ENCODE measurements around the gene RNF214.
"Not testable (repeated sequence)": the region's sequence is repeated elsewhere in the genome, so short reads cannot be mapped to it uniquely, and the experiment has no call there.

RNF214 gene

GRCh38 chr11:117255966-117256365 lies 23.5 kb downstream of the RNF214 start:
- H3K27me3 ChIP-seq (ENCODE audit: control insufficient read depth in 5 of 5, insufficient read depth in 4 of 5, low read length in 5 of 5) = no peaks in the 10 kb centered on the region
- H3K9me3 ChIP-seq (ENCODE audit: control insufficient read depth in 5 of 5, low read length in 5 of 5) = no peaks in the 10 kb centered on the region
- H3K4me3 ChIP-seq (ENCODE audit: low read depth in 1 of 5, low read length in 5 of 5) = no peak overlapping the region
- no peaks in the 10 kb centered on the region for H3K4me1 ChIP-seq (ENCODE audit: control insufficient read depth in 5 of 5, insufficient read depth in 5 of 5, low read length in 5 of 5)
- H3K9ac ChIP-seq (ENCODE audit: low read length in 5 of 5) = no peak overlapping the region
- H3K36me3 ChIP-seq (ENCODE audit: control insufficient read depth in 5 of 5, insufficient read depth in 5 of 5, low read length in 5 of 5) = peaks cover 10 to 44% (median 21%) of the 10 kb centered on the region in 5 donors
- no peak overlapping the region for H3K27ac ChIP-seq (ENCODE audit: low read depth, low read length)

GRCh38 chr11:117256573-117256972 lies 24.1 kb downstream of the RNF214 start:
- Histone ChIP-seq H3K27me3 (ENCODE audit: control insufficient read depth in 5 of 5, insufficient read depth in 4 of 5, low read length in 5 of 5) (no peaks in the 10 kb centered on the region), H3K4me1 (ENCODE audit: control insufficient read depth in 5 of 5, insufficient read depth in 5 of 5, low read length in 5 of 5) (no peaks in the 10 kb centered on the region), H3K4me3 (ENCODE audit: low read depth in 1 of 5, low read length in 5 of 5) (no peak overlapping the region), H3K9ac (ENCODE audit: low read length in 5 of 5) (no peak overlapping the region), H3K36me3 (ENCODE audit: control insufficient read depth in 5 of 5, insufficient read depth in 5 of 5, low read length in 5 of 5) (peaks cover 10 to 48% (median 21%) of the 10 kb centered on the region in 5 donors), H3K27ac (ENCODE audit: low read depth, low read length) (no peak overlapping the region), H3K9me3 (ENCODE audit: control insufficient read depth in 5 of 5, low read length in 5 of 5) (no peaks in the 10 kb centered on the region)

- Histone ChIP-seq H3K9ac (ENCODE audit: low read length in 5 of 5) (no peak overlapping the region), H3K27me3 (ENCODE audit: control insufficient read depth in 5 of 5, insufficient read depth in 4 of 5, low read length in 5 of 5) (no peaks in the 10 kb centered on the region), H3K27ac (ENCODE audit: low read depth, low read length) (no peak overlapping the region), H3K36me3 (ENCODE audit: control insufficient read depth in 5 of 5, insufficient read depth in 5 of 5, low read length in 5 of 5) (peaks cover 11 to 54% (median 17%) of the 10 kb centered on the region in 5 donors), H3K9me3 (ENCODE audit: control insufficient read depth in 5 of 5, low read length in 5 of 5) (no peaks in the 10 kb centered on the region), H3K4me3 (ENCODE audit: low read depth in 1 of 5, low read length in 5 of 5) (no peak overlapping the region), H3K4me1 (ENCODE audit: control insufficient read depth in 5 of 5, insufficient read depth in 5 of 5, low read length in 5 of 5) (no peaks in the 10 kb centered on the region)
Observed at GRCh38 chr11:117258576-117258975, 26.1 kb downstream of the RNF214 start.

GRCh38 chr11:117259417-117259816 lies 26.9 kb downstream of the RNF214 start:
- Histone ChIP-seq H3K4me3 (ENCODE audit: low read depth in 1 of 5, low read length in 5 of 5) (no peak overlapping the region), H3K4me1 (ENCODE audit: control insufficient read depth in 5 of 5, insufficient read depth in 5 of 5, low read length in 5 of 5) (no peaks in the 10 kb centered on the region), H3K27ac (ENCODE audit: low read depth, low read length) (no peak overlapping the region), H3K36me3 (ENCODE audit: control insufficient read depth in 5 of 5, insufficient read depth in 5 of 5, low read length in 5 of 5) (peaks cover 11 to 48% (median 14%) of the 10 kb centered on the region in 5 donors), H3K9me3 (ENCODE audit: control insufficient read depth in 5 of 5, low read length in 5 of 5) (no peaks in the 10 kb centered on the region), H3K9ac (ENCODE audit: low read length in 5 of 5) (no peak overlapping the region), H3K27me3 (ENCODE audit: control insufficient read depth in 5 of 5, insufficient read depth in 4 of 5, low read length in 5 of 5) (no peaks in the 10 kb centered on the region)

GRCh38 chr11:117264624-117265323 lies 32.3 kb downstream of the RNF214 start:
- H3K4me3 ChIP-seq (ENCODE audit: low read depth in 1 of 5, low read length in 5 of 5); H3K27ac ChIP-seq (ENCODE audit: low read depth, low read length); H3K9ac ChIP-seq (ENCODE audit: low read length in 5 of 5); H3K4me1 ChIP-seq (ENCODE audit: control insufficient read depth in 5 of 5, insufficient read depth in 5 of 5, low read length in 5 of 5); H3K27me3 ChIP-seq (ENCODE audit: control insufficient read depth in 5 of 5, insufficient read depth in 4 of 5, low read length in 5 of 5); H3K9me3 ChIP-seq (ENCODE audit: control insufficient read depth in 5 of 5, low read length in 5 of 5): not testable (repeated sequence)
- H3K36me3 ChIP-seq (ENCODE audit: control insufficient read depth in 5 of 5, insufficient read depth in 5 of 5, low read length in 5 of 5) = peaks cover 4 to 47% (median 15%) of the 10 kb centered on the region in 5 donors

GRCh38 chr11:117265745-117266144 lies 33.3 kb downstream of the RNF214 start:
- H3K9ac ChIP-seq (ENCODE audit: low read length in 5 of 5) = no peak overlapping the region
- H3K4me1 ChIP-seq (ENCODE audit: control insufficient read depth in 5 of 5, insufficient read depth in 5 of 5, low read length in 5 of 5) = no peaks in the 10 kb centered on the region
- no peaks in the 10 kb centered on the region for H3K27me3 ChIP-seq (ENCODE audit: control insufficient read depth in 5 of 5, insufficient read depth in 4 of 5, low read length in 5 of 5)
- peaks cover 4 to 44% (median 10%) of the 10 kb centered on the region in 5 donors for H3K36me3 ChIP-seq (ENCODE audit: control insufficient read depth in 5 of 5, insufficient read depth in 5 of 5, low read length in 5 of 5)
- H3K27ac ChIP-seq (ENCODE audit: low read depth, low read length) = no peak overlapping the region
- H3K4me3 ChIP-seq (ENCODE audit: low read depth in 1 of 5, low read length in 5 of 5) = no peak overlapping the region
- H3K9me3 ChIP-seq (ENCODE audit: control insufficient read depth in 5 of 5, low read length in 5 of 5) = no peaks in the 10 kb centered on the region

- H3K4me3 ChIP-seq (ENCODE audit: low read depth in 1 of 5, low read length in 5 of 5) = no peak overlapping the region
- H3K27me3 ChIP-seq (ENCODE audit: control insufficient read depth in 5 of 5, insufficient read depth in 4 of 5, low read length in 5 of 5) = no peaks in the 10 kb centered on the region
- no peak overlapping the region for H3K9ac ChIP-seq (ENCODE audit: low read length in 5 of 5)
- peaks cover 0 to 4% (median 2%) of the 10 kb centered on the region in 5 donors for H3K9me3 ChIP-seq (ENCODE audit: control insufficient read depth in 5 of 5, low read length in 5 of 5)
- peaks cover 4 to 30% (median 7%) of the 10 kb centered on the region in 5 donors for H3K36me3 ChIP-seq (ENCODE audit: control insufficient read depth in 5 of 5, insufficient read depth in 5 of 5, low read length in 5 of 5)
- H3K4me1 ChIP-seq (ENCODE audit: control insufficient read depth in 5 of 5, insufficient read depth in 5 of 5, low read length in 5 of 5) = no peaks in the 10 kb centered on the region
- H3K27ac ChIP-seq (ENCODE audit: low read depth, low read length) = no peak overlapping the region
Observed at GRCh38 chr11:117269856-117270255, 37.4 kb downstream of the RNF214 start.

GRCh38 chr11:117271208-117271607 lies 38.7 kb downstream of the RNF214 start:
- H3K36me3 ChIP-seq (ENCODE audit: control insufficient read depth in 5 of 5, insufficient read depth in 5 of 5, low read length in 5 of 5) = peaks cover 9 to 35% (median 14%) of the 10 kb centered on the region in 5 donors
- no peak overlapping the region for H3K27ac ChIP-seq (ENCODE audit: low read depth, low read length)
- no peaks in the 10 kb centered on the region for H3K27me3 ChIP-seq (ENCODE audit: control insufficient read depth in 5 of 5, insufficient read depth in 4 of 5, low read length in 5 of 5)
- no peaks in the 10 kb centered on the region for H3K4me1 ChIP-seq (ENCODE audit: control insufficient read depth in 5 of 5, insufficient read depth in 5 of 5, low read length in 5 of 5)
- H3K4me3 ChIP-seq (ENCODE audit: low read depth in 1 of 5, low read length in 5 of 5) = no peak overlapping the region
- H3K9ac ChIP-seq (ENCODE audit: low read length in 5 of 5) = no peak overlapping the region
- peaks cover 0 to 4% (median 2%) of the 10 kb centered on the region in 5 donors for H3K9me3 ChIP-seq (ENCODE audit: control insufficient read depth in 5 of 5, low read length in 5 of 5)

GRCh38 chr11:117272175-117272574 lies 39.7 kb downstream of the RNF214 start:
- not testable (repeated sequence) for H3K27me3 ChIP-seq (ENCODE audit: control insufficient read depth in 5 of 5, insufficient read depth in 4 of 5, low read length in 5 of 5); H3K9ac ChIP-seq (ENCODE audit: low read length in 5 of 5); H3K27ac ChIP-seq (ENCODE audit: low read depth, low read length); H3K9me3 ChIP-seq (ENCODE audit: control insufficient read depth in 5 of 5, low read length in 5 of 5); H3K4me3 ChIP-seq (ENCODE audit: low read depth in 1 of 5, low read length in 5 of 5); H3K4me1 ChIP-seq (ENCODE audit: control insufficient read depth in 5 of 5, insufficient read depth in 5 of 5, low read length in 5 of 5)
- H3K36me3 ChIP-seq (ENCODE audit: control insufficient read depth in 5 of 5, insufficient read depth in 5 of 5, low read length in 5 of 5) = peaks cover 9 to 33% (median 14%) of the 10 kb centered on the region in 5 donors

GRCh38 chr11:117273550-117274289 lies 41.2 kb downstream of the RNF214 start:
- H3K4me1 ChIP-seq (ENCODE audit: control insufficient read depth in 5 of 5, insufficient read depth in 5 of 5, low read length in 5 of 5) = no peaks in the 10 kb centered on the region

More at GRCh38 chr11:117273550-117274289, 41.2 kb downstream of the RNF214 start:
- Histone ChIP-seq H3K9me3 (ENCODE audit: control insufficient read depth in 5 of 5, low read length in 5 of 5) (peaks cover 0 to 4% (median 2%) of the 10 kb centered on the region in 5 donors), H3K36me3 (ENCODE audit: control insufficient read depth in 5 of 5, insufficient read depth in 5 of 5, low read length in 5 of 5) (peaks cover 5 to 30% (median 13%) of the 10 kb centered on the region in 5 donors), H3K27me3 (ENCODE audit: control insufficient read depth in 5 of 5, insufficient read depth in 4 of 5, low read length in 5 of 5) (no peaks in the 10 kb centered on the region), H3K27ac (ENCODE audit: low read depth, low read length) (no peak overlapping the region), H3K4me3 (ENCODE audit: low read depth in 1 of 5, low read length in 5 of 5) (no peak overlapping the region), H3K9ac (ENCODE audit: low read length in 5 of 5) (no peak overlapping the region)
